ENCODE measurements around the gene TMEM134. TPM values are rescaled to one million over a fixed set of nuclear protein-coding genes. Genes with fewer than 3 reads are reported as not detected.

Gene TMEM134
- total and polyA plus RNA-seq, 9 of the 15 experiments (the other 6 are each of a cell fraction or from before 2014, with no cell fraction given), result 0.63 to 48.4 (median 10.7) TPM

DNA sequence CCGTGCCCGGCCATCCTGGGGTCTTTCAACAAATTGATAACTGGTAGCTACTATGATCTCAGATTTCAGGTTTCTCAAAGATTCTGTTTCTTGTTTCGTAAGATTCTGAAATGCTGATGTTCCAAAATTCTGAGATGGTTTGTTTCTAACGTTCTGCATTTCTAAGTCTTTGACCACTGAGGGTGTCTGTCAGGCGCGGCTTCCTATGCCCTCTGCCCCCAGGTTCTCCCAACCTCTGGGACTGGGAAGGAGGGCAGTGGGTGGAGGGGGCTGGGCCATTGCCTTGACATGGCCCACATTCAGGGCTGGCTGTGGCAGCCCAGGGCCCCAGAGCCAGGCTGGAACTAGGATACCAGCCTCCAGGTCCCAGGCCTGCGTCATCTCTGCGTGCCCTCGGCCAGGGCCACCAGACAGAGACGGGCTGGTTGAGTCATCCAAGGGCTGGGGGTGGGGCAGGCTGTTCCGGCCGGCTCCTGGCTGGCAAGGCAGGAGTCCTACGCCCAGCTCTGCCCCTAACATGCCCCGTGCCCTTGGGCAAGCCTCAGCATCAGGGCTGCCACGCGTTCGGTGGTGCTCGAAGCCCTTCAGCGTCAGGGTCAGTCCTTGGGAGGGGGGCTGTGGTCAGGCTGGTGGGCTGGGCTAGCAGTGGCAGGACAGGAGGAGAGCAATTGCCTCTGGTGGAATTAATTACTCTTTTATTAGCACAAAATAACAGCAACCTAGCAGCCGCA is 5.2 kb downstream of the TMEM134 start (continued):
- TF ChIP-seq VEZF1 (CRISPR knock-in tag; IDR thresholded peaks at IDR 0.05) (peak; percentile 30), ZBTB9 (CRISPR knock-in tag; IDR thresholded peaks at IDR 0.05) (peak; percentile 95), GABPA (tag; conservative IDR thresholded peaks at IDR 0.05; ENCODE audit: low read depth) (no peak), TOE1 (IDR thresholded peaks at IDR 0.05; ENCODE audit: borderline replicate concordance) (no peak), TOE1 (CRISPR knock-in tag; IDR thresholded peaks at IDR 0.05; ENCODE audit: borderline replicate concordance, low read depth) (no peak), ZNF212 (CRISPR knock-in tag; IDR thresholded peaks at IDR 0.05) (0 out of 2 replicates have a peak, but pooled peaks have one; percentile 45), ZNF124 (CRISPR knock-in tag; IDR thresholded peaks at IDR 0.05) (no peak), ZNF76 (CRISPR knock-in tag; IDR thresholded peaks at IDR 0.05; ENCODE audit: borderline replicate concordance) (peak; percentile 59; the same call in 1 of the 2 replicates), RBM17 (IDR thresholded peaks at IDR 0.05; ENCODE audit: borderline replicate concordance, low read depth, low read length) (no peak), POLR3A (IDR thresholded peaks at IDR 0.05; ENCODE audit: borderline replicate concordance, extremely low read depth, insufficient read depth, insufficient read length) (no peak), KHSRP (IDR thresholded peaks at IDR 0.05) (no peak), BRD9 (IDR thresholded peaks at IDR 0.05; ENCODE audit: low read depth, partially characterized antibody) (no peak), XRCC4 (IDR thresholded peaks at IDR 0.05; ENCODE audit: extremely low read depth, insufficient read depth, insufficient read length) (no peak), ZNF274 (IDR thresholded peaks at IDR 0.05; ENCODE audit: borderline replicate concordance, low read depth, low read length) (no peak), BRD4 (IDR thresholded peaks at IDR 0.05) (no peak), NELFE (IDR thresholded peaks at IDR 0.05; ENCODE audit: insufficient read depth, insufficient read length) (no peak)
- TF ChIP-seq, protein P1, sequence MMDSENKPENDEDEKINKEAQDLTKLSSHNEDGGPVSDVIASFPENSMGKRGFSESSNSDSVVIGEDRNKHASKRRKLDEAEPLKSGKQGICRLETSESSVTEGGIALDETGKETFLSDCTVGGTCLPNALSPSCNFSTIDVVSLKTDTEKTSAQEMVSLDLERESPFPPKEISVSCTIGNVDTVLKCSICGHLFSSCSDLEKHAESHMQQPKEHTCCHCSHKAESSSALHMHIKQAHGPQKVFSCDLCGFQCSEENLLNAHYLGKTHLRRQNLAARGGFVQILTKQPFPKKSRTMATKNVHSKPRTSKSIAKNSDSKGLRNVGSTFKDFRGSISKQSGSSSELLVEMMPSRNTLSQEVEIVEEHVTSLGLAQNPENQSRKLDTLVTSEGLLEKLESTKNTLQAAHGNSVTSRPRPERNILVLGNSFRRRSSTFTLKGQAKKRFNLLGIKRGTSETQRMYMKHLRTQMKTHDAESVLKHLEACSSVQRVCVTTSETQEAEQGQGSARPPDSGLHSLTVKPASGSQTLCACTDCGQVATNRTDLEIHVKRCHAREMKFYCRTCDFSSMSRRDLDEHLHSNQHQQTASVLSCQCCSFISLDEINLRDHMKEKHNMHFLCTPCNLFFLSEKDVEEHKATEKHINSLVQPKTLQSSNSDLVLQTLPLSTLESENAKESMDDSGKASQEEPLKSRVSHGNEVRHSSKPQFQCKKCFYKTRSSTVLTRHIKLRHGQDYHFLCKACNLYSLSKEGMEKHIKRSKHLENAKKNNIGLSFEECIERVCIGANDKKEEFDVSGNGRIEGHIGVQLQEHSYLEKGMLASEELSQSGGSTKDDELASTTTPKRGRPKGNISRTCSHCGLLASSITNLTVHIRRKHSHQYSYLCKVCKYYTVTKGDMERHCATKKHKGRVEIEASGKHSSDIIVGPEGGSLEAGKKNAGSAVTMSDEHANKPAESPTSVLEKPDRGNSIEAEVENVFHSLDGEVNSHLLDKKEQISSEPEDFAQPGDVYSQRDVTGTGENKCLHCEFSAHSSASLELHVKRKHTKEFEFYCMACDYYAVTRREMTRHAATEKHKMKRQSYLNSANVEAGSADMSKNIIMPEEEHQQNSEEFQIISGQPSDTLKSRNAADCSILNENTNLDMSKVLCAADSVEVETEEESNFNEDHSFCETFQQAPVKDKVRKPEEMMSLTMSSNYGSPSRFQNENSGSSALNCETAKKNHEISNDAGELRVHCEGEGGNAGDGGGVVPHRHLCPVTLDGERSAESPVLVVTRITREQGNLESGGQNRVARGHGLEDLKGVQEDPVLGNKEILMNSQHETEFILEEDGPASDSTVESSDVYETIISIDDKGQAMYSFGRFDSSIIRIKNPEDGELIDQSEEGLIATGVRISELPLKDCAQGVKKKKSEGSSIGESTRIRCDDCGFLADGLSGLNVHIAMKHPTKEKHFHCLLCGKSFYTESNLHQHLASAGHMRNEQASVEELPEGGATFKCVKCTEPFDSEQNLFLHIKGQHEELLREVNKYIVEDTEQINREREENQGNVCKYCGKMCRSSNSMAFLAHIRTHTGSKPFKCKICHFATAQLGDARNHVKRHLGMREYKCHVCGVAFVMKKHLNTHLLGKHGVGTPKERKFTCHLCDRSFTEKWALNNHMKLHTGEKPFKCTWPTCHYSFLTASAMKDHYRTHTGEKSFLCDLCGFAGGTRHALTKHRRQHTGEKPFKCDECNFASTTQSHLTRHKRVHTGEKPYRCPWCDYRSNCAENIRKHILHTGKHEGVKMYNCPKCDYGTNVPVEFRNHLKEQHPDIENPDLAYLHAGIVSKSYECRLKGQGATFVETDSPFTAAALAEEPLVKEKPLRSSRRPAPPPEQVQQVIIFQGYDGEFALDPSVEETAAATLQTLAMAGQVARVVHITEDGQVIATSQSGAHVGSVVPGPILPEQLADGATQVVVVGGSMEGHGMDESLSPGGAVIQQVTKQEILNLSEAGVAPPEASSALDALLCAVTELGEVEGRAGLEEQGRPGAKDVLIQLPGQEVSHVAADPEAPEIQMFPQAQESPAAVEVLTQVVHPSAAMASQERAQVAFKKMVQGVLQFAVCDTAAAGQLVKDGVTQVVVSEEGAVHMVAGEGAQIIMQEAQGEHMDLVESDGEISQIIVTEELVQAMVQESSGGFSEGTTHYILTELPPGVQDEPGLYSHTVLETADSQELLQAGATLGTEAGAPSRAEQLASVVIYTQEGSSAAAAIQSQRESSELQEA (IDR thresholded peaks at IDR 0.05; ENCODE audit: low read depth), result 0 out of 2 replicates have a peak, but pooled peaks have one; percentile 26

Data from K562 (cell line).